ELF-1 (cell line): ENCODE results near the gene ALDH1A1.

Experiments used
- DNase-seq: peaks from one replicate; pipeline ENCODE4 v3.0.0-alpha.2; 2016; ENCODE audit warnings: low read depth, low spot score

ALDH1A1 gene

DNA sequence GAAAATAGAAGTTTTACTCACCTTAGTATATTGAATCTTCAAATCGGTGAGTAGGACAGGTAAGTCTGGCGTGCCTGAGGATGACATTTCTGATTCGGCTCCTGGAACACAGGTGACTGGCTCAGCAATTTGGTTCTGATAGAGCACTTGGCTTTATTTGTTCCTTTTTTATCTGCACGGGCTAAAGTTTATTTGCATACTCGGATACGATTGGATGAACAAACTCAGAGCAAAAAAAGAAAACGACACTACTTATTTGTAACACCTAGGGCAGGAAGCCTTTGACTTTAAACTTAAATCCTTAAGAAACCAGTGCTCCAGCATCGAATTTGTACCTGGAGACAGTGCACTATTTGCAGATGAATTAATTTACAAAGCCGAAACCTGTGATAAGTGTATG lies at the start of gene ALDH1A1:
Gene ALDH1A1 (minus strand): TSS at position 140 of the 400 bp plus-strand sequence. CDS start 53 bp downstream, at position 87.
- DNase-seq = no peak

DNA sequence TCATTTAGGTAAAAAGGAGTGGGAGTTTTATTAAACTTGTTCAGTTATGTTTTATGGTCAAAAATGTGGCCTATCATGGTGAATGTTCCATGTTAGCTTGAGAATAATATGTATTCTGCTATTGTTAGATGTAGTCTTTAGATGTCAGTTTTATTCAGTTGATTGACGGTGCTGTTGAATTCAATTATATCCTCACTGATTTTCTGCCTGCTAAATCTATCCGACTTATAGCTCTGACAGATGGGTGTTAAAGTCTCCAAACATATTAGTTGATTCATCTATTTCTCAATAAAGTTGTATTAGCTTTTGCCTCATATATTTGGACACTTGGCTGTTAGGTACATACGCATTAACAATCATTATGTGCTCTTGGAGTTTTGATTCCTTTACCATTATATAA lies 49.0 kb upstream of the ALDH1A1 start:
- no peak for DNase-seq

DNA sequence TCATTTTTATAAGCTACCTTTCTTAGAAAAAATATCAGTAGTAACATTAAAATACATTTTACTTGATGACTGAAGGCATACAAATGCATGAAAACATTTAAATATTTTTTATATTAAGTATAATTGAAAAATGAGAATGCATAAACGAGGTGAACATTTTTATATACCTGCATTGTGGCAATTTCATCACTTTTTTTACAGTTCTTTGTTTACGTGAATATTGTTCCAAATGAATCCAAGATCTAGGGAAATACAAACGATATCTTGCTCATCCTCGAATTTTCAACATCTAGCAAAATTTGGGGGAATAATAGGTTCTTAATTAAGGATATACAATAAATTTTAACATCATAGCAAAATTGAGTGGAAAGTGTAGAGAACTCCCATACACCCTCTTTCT lies 45.5 kb upstream of the ALDH1A1 start:
- DNase-seq = no peak

DNA sequence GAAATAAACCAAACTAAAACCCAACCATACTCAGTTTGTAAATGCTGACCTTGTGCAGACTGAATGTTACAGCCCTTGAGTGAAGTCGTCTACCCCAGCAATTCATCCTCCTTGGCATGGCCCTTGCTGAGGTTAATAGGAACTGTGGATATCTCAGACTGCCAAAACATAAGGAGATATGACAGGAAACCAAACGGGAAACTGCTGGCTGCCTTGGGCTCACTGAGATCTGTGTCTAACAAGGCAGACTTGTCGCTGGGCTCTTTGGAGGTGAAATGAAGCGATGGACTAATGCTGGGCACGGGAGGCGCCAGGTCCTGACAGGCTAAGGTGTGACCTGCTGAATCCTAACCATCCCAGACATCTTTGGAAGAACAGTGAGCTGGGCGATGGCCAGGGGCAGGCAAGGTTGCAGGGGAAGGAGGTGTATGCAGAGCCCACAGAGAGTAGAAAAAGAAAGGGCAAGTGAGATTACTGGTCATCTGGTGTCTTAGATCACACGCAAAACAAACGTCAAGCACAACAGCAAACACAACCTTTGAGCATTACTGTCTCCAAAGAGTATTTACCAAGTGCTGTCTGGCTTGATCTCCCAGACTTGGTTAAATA lies 44.6 kb upstream of the ALDH1A1 start:
- no peak for DNase-seq

DNA sequence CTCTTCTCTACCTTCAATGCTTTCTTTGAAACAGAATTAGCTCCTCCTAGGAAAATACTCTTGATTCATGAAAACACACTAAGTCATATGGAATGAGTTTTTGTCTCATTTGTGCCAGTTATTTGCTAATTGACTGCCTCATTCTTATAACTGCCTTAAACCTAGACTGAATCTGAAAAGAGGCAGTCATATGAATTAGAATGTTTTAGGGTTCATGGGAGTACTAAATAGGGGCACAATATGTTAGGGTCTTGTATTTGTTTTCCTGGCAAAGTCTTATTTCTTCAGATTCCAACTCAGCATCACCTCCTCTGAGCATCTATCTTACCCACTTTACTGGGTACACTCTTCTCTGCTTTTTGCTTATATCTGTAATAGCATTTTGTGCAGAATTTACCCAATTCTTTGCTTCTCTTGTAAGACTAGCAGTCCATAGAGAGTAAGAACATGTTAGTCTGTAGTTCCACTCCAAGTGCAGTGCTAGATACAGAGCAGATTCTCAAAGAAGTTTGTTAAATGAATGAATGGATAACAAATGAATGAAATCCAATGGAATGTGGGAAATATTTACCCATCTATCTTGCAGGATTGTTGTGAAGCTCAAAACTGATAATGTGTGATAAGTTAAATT lies 43.9 kb upstream of the ALDH1A1 start:
- DNase-seq = no peak

DNA sequence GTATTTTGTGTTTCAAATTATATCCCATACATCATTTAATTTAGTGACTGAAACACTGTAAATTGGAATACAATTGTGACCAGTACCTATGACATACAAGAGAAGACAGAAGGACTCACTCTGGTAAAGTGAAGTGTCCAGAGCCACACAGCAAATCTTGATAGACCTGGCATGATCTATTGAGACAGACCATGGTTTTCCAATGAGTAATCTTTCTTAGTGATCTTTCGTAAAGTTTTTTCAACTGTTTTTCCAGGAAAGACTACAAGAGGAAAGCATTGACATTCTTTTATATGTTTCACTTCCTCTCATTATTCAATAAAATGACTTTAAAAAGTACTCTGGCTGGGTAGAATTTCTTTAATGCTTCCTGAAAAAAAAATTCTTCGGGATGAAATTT lies 43.3 kb upstream of the ALDH1A1 start:
- DNase-seq = no peak

DNA sequence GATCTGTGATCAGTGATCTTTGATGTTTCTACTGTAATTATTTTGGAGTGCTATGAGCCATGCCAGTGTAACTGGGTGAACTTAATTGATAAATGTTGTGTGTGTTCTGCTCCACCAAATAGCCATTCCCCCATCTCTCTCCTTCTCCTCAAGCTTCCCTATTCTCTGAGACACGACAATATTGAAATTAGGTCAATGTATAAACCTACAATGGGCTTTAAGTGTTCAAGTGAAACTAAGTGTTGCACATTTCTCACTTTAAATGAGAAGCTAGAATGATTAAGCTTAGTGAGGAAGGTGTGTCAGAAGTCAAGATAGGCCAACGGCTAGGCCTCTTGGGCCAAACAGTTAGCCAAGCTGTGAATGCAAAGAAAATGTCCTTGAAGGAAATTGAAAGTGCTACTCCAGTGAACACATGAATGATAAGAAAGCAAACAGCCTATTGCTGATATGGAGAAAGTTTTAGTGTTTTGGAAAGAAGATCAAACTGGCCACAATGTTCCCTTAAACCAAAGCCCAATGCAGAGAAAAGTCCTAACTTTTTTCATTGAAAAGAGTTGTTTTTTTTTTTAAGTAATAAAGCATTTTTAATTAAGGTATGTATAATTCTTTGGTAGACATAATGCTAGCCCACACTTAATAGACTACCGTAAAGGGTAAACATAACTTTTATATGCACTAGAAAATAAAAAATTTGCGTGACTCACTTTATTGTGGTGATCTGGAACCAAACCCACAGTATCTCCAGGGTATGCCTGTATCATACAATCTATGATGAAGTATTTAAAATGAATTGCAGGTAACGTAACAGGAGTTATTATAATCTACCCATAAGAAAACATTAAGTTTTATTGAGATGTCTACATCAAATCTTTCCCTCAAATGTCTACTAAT lies 42.5 kb upstream of the ALDH1A1 start:
- DNase-seq = no peak

DNA sequence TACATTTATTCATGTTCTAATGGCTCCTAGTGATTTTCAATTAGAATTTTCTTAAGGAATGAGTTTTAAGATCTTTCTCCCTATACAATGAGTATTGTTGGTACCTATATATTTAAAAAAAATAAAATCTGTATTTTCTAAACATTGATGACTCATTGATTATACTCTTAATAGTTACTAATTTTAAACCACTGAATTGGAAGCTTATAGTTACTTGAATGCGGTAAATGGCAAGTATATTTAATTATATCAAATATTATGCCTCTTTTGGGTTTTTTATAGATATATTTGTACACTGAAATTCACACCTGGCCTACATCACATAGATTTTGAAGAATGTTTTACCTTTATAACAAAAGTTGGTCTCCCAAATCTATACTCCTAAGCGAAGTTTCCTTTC lies 38.9 kb upstream of the ALDH1A1 start:
- DNase-seq = no peak

DNA sequence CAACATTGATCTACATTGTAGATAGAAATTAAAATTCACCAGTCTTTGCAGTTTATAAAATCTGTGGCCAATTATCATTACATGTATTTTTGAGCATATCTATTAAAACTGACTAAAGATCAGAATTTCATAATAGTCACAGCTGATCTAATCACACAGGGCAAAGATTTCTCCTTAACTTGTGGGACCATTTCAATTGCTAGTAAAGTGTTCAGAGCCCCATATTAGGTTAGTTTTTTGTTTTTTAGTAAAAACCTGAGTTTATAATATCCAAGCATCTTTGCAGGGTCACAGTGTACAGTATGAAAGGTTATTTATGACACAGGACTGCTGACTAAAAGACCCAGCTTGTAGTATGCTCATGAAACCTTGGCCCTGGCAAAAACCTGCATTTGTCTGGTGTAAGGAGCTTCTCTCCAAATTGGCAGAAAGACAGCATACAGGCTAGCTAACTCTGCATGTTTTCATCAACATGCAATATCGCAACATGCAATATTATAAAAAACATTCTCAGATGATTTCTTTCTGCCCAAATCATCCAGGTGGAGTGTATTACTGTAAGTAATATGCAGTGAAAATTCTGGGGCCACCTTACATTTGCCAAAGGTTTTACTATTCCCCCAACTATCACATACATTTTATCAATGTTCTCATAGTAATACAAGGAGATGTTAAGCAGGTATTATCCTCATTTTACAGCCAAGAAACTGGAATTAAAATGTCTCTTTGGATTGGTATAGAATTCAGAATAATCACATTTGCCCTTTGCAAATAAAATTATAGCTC lies 37.7 kb upstream of the ALDH1A1 start:
- DNase-seq = no peak

DNA sequence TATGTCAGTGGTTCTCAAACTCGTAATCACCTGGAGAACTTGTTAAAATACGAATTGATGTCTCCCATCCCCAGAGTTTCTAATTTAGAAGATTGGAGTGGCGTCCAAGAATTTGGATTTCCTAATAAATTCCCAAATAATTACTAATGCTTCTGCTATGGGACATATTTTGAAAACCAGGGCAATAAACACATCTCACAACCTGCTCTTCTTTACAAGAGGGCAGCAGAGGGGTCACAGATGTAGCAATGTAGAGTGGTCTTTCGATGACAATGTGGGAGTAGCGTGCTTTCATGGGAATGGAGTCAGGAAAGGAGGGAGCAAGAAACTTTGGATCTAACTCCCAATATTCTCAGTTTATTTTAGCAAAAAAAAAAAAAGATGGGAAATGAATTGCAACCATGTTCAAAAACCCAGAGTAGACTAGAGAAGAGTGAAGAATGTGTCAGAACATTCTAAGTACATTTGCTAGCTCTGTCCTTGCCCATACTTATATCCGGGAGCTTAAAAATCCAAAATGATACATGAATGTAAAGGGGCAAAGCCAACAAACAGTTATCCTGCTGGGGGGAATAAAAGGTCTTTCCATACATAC lies 33.8 kb upstream of the ALDH1A1 start:
- DNase-seq = no peak

DNA sequence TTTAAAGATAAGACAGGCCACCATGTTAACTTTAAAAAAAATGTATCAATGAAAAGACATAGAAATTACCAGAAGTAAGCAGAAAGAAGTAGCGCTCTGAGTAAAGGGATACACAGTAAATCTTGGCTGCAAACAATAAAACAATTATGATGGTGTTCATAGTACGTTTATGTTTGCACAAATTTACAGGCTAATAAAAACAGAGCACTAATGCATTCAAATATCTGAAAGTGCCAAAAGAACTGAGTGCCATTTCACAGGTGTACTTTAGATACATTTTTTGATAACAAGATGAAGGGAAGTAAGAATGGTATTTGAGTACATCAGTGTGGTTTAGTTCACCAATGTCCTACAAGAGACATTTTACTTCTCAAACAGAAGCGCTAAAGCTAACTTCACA lies 32.9 kb upstream of the ALDH1A1 start:
- no peak for DNase-seq

DNA sequence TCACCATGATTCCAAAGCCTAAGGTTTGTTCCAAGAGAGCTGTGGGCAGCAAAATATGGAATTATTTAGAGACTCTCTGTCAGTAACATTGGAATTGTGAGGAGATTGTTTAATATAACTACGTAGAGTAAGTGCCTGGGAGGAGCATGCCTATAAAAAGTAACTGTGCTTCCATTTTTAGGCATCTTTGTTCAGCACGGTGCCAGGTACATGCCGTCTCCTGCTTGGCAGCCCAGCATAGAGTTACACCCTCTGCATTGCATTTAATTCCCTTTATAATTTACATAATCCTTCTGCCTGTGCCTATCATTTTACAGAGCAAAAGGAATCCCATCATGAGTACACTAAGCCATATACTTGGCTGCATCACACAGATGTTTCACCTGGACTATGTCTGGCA lies 32.1 kb upstream of the ALDH1A1 start:
- DNase-seq = no peak

DNA sequence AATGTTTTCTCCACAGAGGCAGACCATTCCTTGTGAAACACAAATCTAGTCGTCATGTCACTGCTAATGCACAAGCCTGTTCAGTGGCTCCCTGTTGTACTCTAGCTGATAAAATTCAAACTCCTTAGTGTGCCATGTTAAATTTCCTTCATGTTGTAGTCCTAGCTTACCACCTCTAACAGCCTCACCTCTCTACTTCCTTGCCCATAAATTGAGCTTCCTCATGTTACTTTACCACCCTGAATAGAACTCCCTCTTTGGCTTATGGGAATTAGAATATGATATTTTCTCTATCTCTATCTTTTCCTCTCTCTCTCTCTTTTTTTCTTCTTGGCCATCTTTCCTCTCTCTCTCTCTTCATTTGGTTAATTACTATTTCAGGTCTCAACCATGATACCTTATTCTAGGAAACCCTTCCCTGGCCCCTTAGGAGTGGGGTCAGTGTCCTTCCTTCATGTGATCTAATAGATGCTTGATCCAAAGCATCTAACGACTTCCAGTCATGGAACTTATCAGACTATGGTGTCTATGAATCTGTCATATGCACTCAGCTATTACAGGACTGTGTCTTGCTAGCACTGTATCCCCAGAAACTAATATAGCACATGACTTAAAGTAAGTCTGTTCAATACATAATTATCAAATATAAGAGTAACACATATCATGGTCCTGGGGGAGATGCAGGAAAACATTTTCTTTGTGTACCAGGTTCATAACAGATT lies 31.5 kb upstream of the ALDH1A1 start:
- DNase-seq = no peak

DNA sequence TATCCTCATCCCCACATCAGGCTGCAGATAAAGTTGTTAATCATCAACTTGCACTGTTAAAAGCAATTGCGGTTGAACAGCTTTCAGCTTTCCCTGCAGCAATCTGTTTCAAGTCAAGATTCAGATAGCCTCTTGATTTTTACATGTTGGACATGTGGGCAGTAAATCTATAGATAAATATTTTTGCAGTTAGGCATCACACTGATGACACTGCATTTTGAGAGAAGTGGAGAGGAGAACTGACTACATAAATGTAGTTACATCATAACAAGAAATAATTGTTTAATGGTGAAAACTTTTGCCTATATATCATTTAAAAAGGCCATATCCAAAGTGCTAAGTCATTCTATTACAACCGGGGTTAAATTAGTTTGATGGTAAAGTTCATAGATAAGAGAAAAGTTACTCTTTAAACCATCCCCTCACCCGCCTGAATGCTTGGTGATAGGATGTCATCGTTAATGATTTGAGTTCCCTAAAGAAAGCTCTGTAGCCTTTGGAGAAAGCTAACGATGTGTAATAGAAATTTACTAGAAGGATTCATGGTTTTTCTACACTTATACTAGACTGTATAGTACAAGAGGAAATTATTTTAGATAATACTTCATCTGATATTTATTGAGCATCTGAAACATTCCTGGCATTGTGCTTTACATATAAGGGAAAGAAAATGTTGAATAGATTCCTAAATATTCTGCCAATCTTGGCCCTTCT lies 30.8 kb upstream of the ALDH1A1 start:
- no peak for DNase-seq

DNA sequence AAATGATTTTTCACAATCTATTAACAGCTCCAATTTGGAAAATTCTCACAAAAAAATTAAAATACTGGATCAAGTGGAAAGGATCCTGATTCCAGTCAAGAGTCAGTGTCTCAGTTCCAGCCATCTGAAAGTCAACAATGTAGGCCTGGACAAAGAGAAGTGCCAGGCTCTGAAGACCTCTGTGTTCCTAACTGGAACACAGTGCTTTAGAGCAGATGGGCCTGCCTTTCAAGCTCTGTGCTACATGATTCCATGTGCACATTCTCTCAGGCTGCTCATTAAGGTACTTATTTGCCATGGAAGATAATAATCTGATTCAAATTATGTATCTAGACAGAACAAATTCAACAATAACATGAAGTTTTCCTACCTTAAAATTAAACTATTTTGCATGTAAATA lies 30.2 kb upstream of the ALDH1A1 start:
- no peak for DNase-seq

DNA sequence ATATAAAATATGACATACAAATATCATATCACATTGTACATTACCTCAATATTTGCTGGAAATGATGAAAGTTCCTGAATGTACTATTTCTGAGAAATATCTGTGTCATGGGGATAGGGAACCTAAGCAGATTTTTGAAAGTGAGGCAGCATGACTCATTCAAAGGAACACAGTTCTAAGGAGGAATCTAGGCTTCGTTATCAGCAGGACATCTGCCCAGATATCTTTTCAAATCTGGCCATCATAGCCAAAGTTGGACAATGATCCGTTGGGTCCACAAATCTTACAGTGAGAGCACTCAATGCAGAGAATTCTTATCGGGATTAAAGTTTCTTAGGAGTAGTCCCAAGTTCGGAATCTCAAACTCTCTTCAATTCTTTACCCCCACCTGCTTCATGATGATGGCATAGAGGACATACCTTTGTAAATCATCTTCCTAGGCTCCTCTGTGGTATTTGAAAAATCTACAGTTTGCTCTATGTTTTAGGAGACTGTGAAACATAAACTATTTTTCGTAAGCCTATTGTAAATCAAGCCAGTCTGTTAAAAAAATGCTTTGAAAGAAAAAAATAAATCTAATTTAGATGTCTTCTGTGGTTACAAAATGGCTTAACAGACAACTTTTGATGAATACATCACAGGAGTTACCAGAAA lies 29.4 kb upstream of the ALDH1A1 start:
- DNase-seq = no peak

DNA sequence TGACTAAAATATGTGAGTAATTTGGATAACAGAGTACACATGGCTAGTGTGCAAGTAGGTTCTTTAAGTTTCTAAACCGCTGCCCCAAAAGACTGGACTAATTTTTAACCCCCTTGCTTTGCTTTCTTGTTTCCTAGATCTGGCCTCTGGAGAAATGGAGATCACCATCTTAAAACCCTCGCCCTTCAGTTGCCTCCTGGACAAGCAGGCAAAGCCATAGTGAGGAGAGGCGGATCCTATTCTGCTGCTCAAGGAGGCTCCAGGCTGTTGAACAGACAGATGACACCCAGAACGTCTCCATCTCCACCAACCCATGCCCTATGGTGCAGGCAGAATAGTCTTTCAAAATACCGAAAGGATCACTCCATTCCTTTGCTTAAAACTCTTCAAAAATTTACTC lies 28.6 kb upstream of the ALDH1A1 start:
- DNase-seq = no peak

DNA sequence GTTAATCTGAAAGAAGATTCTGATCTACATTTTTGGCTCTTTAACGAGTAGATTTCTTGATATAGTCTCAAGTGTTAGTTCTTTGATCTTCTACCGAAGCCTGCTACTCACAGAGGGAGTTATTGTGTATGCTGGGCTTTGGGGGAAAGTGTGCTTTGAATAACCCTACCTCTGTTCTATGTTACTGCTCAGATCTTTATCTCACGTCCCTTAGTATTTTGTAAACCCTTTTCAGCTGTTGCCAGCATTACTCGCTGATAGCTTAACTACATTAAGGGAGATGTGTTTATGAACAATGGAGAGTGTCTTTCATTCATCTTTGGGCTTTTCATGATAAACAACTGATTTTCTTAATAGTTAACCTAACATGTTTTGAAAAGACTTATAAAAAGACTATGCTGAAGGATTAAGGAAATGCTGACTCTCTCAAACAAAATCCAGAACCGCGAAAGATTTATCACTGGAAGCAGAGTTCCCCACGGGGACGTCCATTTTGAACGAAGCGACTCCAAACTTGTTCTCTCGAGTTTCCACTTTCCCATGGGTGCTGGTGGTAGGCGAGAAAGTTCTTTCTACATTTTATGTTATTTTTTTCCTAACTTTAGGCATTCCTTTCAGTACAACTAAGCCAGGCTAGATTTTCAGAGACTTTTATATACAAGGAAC lies 27.9 kb upstream of the ALDH1A1 start:
- DNase-seq = no peak

DNA sequence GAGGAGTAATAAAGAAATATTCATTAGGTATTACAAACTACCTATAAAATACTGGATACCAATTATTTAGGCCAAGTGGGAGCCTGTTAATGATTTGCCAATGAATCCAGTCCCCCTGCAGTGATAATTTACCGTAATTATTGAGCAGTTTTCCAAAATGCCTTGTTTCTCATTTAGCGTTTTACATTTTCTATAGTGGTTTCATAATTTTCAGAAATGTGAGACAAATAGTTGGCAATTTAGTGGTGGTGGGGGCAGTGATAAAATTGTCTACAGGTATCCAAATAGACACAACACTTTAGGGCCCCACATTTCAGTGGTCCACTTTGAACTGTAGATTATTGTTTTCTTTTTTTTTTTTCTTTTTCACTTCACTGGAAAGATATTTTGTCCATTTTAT lies 27.3 kb upstream of the ALDH1A1 start:
- no peak for DNase-seq
